T-helper 1 cell (primary cell): ENCODE data around the gene MC1R.
"Not testable (repeated sequence)": the region's sequence is repeated elsewhere in the genome, so short reads cannot be mapped to it uniquely, and the experiment has no call there.

Experiments
- DNase-seq, 5 donors: peaks; one replicate each; pipeline ENCODE4 v3.0.0-alpha.2; 2012 to 2020

MC1R gene

GRCh38 chr16:89914642-89915285, 3.9 kb upstream of the MC1R start:
- DNase-seq, result not testable (repeated sequence)

- DNase-seq, result no peak
Measured at GRCh38 chr16:89915303-89916232, 3.1 kb upstream of the MC1R start.

GRCh38 chr16:89917773-89918452, 749 bp upstream of the MC1R start:
- peak; percentile 55 to 93 (median 62) for DNase-seq

GRCh38 chr16:89919535-89920406, 1.1 kb downstream of the MC1R start:
- DNase-seq, result no peak

GRCh38 chr16:89920723-89921122, 2.1 kb downstream of the MC1R start:
- no peak for DNase-seq

- no peak for DNase-seq
Measured at GRCh38 chr16:89921131-89921701, 2.6 kb downstream of the MC1R start.

- peak in 1 of 5 donors; percentile 62 for DNase-seq
Measured at GRCh38 chr16:89921702-89922476, 3.2 kb downstream of the MC1R start.

- peak in 1 of 5 donors; percentile 48 for DNase-seq
Measured at GRCh38 chr16:89922477-89922883, 3.8 kb downstream of the MC1R start.

- DNase-seq, result peak in 1 of 5 donors; percentile 76
Measured at GRCh38 chr16:89922884-89923639, 4.4 kb downstream of the MC1R start, which contains the start of gene TUBB3. Gene TUBB3 (plus strand): TSS chr16:89923342. CDS start chr16:89923402, 60 bp downstream.

GRCh38 chr16:89923640-89924296, 5.1 kb downstream of the MC1R start:
- no peak for DNase-seq

- peak in 2 of 5 donors; percentile 35 to 52 for DNase-seq
Measured at GRCh38 chr16:89924297-89924924, 5.7 kb downstream of the MC1R start.

GRCh38 chr16:89924925-89925307, 6.3 kb downstream of the MC1R start:
- no peak for DNase-seq

- DNase-seq, result no peak
Measured at GRCh38 chr16:89925596-89926079, 7.0 kb downstream of the MC1R start.

- no peak for DNase-seq
Measured at GRCh38 chr16:89931305-89931896, 12.7 kb downstream of the MC1R start.

GRCh38 chr16:89931964-89932363, 13.3 kb downstream of the MC1R start:
- DNase-seq, result no peak

- not testable (repeated sequence) for DNase-seq
Measured at GRCh38 chr16:89934019-89934418, 15.4 kb downstream of the MC1R start.

GRCh38 chr16:89934611-89935553, 16.2 kb downstream of the MC1R start:
- DNase-seq, result no peak
